ENCODE data around the gene PAX7. TPM values are rescaled to one million over a fixed set of nuclear protein-coding genes. Genes with fewer than 3 reads are reported as not detected.

PAX7 gene
- total RNA-seq, 3 donors from 2014 or later (not counting 1 experiment from before 2014, with no cell fraction given): not detected

DNA sequence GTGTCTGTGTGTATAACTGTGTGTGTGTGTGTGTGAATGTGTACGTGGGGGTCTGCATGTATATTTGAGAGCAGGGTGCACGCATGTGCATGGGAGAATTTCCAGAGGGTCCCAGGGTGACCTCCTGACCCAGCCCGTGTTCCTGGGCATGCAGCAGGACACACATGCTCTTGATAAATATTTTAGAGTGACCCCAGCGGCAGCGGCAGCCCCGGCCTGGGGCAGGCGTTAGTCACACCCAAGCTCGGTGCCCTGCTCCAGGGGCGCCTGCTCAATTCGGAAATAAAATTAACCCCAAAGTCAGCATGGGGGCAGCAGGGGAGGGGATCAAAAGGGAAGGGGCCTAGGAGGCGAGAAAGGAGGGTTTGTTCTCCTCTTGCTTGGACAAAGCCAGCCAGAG is 107.5 kb downstream of the PAX7 start:
- no peaks in the 10 kb centered on the region for H3K36me3 Mint-ChIP-seq
- no peak overlapping the region for H3K27ac Mint-ChIP-seq
- Histone ChIP-seq H3K27ac (ENCODE audit: low read length) (no peak overlapping the region), H3K27me3 (ENCODE audit: control insufficient read depth, insufficient read depth, low read length) (no peaks in the 10 kb centered on the region), H3K4me1 (ENCODE audit: control insufficient read depth, insufficient read depth, low read length) (no peaks in the 10 kb centered on the region), H3K9me3 (ENCODE audit: control insufficient read depth, insufficient read depth, low read length) (no peaks in the 10 kb centered on the region), H3K4me3 (ENCODE audit: low read length) (no peak overlapping the region), H3K36me3 (ENCODE audit: control insufficient read depth, insufficient read depth, low read length) (no peaks in the 10 kb centered on the region)
- DNase-seq (no peak), ATAC-seq (no peak)
- intact Hi-C loops (cut with micrococcal nuclease): no loop called here
- WGBS (ENCODE audit: insufficient coverage): 76% methylated on average over 10 of the region's 11 CpGs
- H3K4me1 Mint-ChIP-seq: no peaks in the 10 kb centered on the region
- no peak for TF ChIP-seq CTCF (IDR thresholded peaks at IDR 0.05)
- no peak overlapping the region for H3K4me3 Mint-ChIP-seq
- no peaks in the 10 kb centered on the region for H3K9me3 Mint-ChIP-seq
- H3K27me3 Mint-ChIP-seq (ENCODE audit: low read depth in 2 of 2): peaks cover 15 to 18% of the 10 kb centered on the region in 2 donors

- Mint-ChIP-seq H3K4me1 (no peaks in the 10 kb centered on the region), H3K4me3 (no peak overlapping the region), H3K36me3 (no peaks in the 10 kb centered on the region), H3K27me3 (ENCODE audit: low read depth in 2 of 2) (peaks cover 15 to 23% of the 10 kb centered on the region in 2 donors), H3K27ac (no peak overlapping the region), H3K9me3 (no peaks in the 10 kb centered on the region)
- DNase-seq (no peak), ATAC-seq (no peak)
- intact Hi-C loops (cut with micrococcal nuclease): no loop called here
- H3K4me1 ChIP-seq (ENCODE audit: control insufficient read depth, insufficient read depth, low read length): no peaks in the 10 kb centered on the region
- no peaks in the 10 kb centered on the region for H3K36me3 ChIP-seq (ENCODE audit: control insufficient read depth, insufficient read depth, low read length)
- no peaks in the 10 kb centered on the region for H3K9me3 ChIP-seq (ENCODE audit: control insufficient read depth, insufficient read depth, low read length)
- H3K4me3 ChIP-seq (ENCODE audit: low read length): no peak overlapping the region
- WGBS (ENCODE audit: insufficient coverage): 84% methylated on average over 3 of the region's 3 CpGs
- H3K27me3 ChIP-seq (ENCODE audit: control insufficient read depth, insufficient read depth, low read length): no peaks in the 10 kb centered on the region
- H3K27ac ChIP-seq (ENCODE audit: low read length): no peak overlapping the region
- TF ChIP-seq CTCF (IDR thresholded peaks at IDR 0.05): no peak
Observed at GRCh38 chr1:18738617-18739016, 108.0 kb downstream of the PAX7 start.

DNA sequence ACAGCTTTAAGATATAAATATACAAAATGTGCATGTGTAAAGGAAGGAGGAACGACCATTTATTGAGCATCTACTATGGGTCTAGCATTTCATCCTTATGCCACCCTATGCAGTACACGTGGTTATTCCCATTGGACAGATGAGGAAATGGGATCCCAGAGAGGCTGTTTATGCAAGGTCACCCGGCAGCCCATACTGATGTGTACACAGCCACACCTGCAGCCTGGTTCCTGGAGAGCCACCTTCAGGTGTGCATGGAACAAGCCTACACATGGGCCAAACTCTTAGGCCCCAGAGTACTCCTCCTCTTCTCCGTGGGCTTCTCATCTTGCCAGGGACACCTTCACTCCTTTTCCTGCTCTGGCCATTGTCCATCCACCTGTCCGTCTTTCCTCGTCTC is 108.8 kb downstream of the PAX7 start:
- ATAC-seq (no peak), DNase-seq (no peak)
- Mint-ChIP-seq H3K27me3 (ENCODE audit: low read depth in 2 of 2) (peaks cover 17 to 26% of the 10 kb centered on the region in 2 donors), H3K9me3 (peaks cover 0 to 3% of the 10 kb centered on the region in 2 donors), H3K4me1 (no peaks in the 10 kb centered on the region), H3K4me3 (no peak overlapping the region), H3K36me3 (no peaks in the 10 kb centered on the region), H3K27ac (no peak overlapping the region)
- no peaks in the 10 kb centered on the region for H3K4me1 ChIP-seq (ENCODE audit: control insufficient read depth, insufficient read depth, low read length)
- no peaks in the 10 kb centered on the region for H3K27me3 ChIP-seq (ENCODE audit: control insufficient read depth, insufficient read depth, low read length)
- no peaks in the 10 kb centered on the region for H3K9me3 ChIP-seq (ENCODE audit: control insufficient read depth, insufficient read depth, low read length)
- intact Hi-C loops (cut with micrococcal nuclease): no loop called here
- H3K36me3 ChIP-seq (ENCODE audit: control insufficient read depth, insufficient read depth, low read length): no peaks in the 10 kb centered on the region
- no peak overlapping the region for H3K4me3 ChIP-seq (ENCODE audit: low read length)
- no peak for TF ChIP-seq CTCF (IDR thresholded peaks at IDR 0.05)
- 76% methylated on average over 6 of the region's 6 CpGs for WGBS (ENCODE audit: insufficient coverage)
- H3K27ac ChIP-seq (ENCODE audit: low read length): no peak overlapping the region

DNA sequence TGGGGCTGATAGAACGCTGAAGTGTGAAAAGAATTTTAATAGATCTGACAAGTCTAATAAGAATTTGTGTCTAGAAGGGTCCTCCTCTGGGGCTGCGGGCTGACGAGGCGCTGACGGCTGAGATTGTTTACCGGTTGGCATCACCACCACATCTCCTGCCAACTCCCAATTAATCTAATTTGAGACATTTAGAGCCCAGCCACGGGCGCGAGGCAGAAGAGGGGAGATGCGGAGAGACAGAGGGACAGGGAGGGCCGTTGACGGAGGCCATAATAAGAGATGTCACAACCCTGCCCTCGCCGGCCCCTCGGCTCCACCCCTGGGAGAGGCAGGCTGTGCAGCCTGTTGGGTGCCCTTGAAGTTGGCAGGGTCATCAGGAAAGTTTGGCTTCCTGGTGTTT is 109.3 kb downstream of the PAX7 start:
- Histone ChIP-seq H3K27ac (ENCODE audit: low read length) (no peak overlapping the region), H3K27me3 (ENCODE audit: control insufficient read depth, insufficient read depth, low read length) (no peaks in the 10 kb centered on the region), H3K9me3 (ENCODE audit: control insufficient read depth, insufficient read depth, low read length) (no peaks in the 10 kb centered on the region), H3K36me3 (ENCODE audit: control insufficient read depth, insufficient read depth, low read length) (no peaks in the 10 kb centered on the region), H3K4me3 (ENCODE audit: low read length) (no peak overlapping the region), H3K4me1 (ENCODE audit: control insufficient read depth, insufficient read depth, low read length) (no peaks in the 10 kb centered on the region)
- DNase-seq: no peak
- H3K27ac Mint-ChIP-seq: no peak overlapping the region
- no peaks in the 10 kb centered on the region for H3K36me3 Mint-ChIP-seq
- no peak for TF ChIP-seq CTCF (IDR thresholded peaks at IDR 0.05)
- no peak for ATAC-seq
- H3K4me3 Mint-ChIP-seq: no peak overlapping the region
- H3K27me3 Mint-ChIP-seq (ENCODE audit: low read depth in 2 of 2): peaks cover 14 to 21% of the 10 kb centered on the region in 2 donors
- intact Hi-C loops (cut with micrococcal nuclease): no loop called here
- 88% methylated on average over 15 of the region's 15 CpGs for WGBS (ENCODE audit: insufficient coverage)
- H3K4me1 Mint-ChIP-seq: no peaks in the 10 kb centered on the region
- peaks cover 0 to 4% of the 10 kb centered on the region in 2 donors for H3K9me3 Mint-ChIP-seq
